Testis (tissue), 2 donors: ENCODE results near the gene BABAM2.

Source experiments
- POLR2A ChIP-seq: fragments of 450-650 bp; IDR thresholded peaks from one replicate; pipeline ENCODE4 v1.6.1; 2017; ENCODE audit warnings: antibody characterized with exemption, mild to moderate bottlenecking, moderate library complexity
- TF ChIP-seq, protein P1 (sequence below), 3 experiments: fragments of 450-650 bp in 2 of 3; fragments of 200-600 bp in 1 of 3; sonication (generic) in 1 of 3; IDR thresholded peaks; one replicate each; pipeline ENCODE4 v1.5.1; 2016 to 2019; ENCODE audit warnings: antibody characterized with exemption in 3 of 3, mild to moderate bottlenecking in 2 of 3, moderate library complexity in 1 of 3

DNA sequence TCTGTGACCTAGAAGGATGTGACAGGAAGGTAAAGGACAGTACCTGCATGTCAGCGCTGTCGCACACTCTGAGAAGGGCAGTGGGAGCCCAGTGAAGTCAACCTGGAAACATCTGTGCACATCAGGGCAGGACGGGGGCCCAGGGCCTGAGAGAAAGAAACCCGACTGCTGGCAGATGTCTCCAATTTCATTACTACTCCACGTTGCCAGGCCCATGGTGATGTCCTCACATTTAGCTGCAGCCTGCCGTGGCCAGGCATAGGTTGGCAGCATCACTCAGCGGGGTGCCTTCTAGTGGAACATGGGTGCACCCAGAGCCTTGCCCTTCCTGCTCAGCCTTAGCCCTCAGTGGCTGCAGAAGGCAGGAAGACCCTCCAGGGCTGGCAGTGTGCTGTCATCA is 429.8 kb downstream of the BABAM2 start:
- TF ChIP-seq, protein P1, sequence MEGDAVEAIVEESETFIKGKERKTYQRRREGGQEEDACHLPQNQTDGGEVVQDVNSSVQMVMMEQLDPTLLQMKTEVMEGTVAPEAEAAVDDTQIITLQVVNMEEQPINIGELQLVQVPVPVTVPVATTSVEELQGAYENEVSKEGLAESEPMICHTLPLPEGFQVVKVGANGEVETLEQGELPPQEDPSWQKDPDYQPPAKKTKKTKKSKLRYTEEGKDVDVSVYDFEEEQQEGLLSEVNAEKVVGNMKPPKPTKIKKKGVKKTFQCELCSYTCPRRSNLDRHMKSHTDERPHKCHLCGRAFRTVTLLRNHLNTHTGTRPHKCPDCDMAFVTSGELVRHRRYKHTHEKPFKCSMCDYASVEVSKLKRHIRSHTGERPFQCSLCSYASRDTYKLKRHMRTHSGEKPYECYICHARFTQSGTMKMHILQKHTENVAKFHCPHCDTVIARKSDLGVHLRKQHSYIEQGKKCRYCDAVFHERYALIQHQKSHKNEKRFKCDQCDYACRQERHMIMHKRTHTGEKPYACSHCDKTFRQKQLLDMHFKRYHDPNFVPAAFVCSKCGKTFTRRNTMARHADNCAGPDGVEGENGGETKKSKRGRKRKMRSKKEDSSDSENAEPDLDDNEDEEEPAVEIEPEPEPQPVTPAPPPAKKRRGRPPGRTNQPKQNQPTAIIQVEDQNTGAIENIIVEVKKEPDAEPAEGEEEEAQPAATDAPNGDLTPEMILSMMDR (IDR thresholded peaks at IDR 0.05), result no peak
- TF ChIP-seq POLR2A, result no peak
